HEK293T (cell line): ENCODE results near the gene ADAMTS18.

Source experiments
- CTCF ChIA-PET: fragments of 350-600 bp; formaldehyde crosslinking; extraction: SDS; loops from one replicate; lab custom pipeline; 2021; ENCODE audit warnings: antibody characterized with exemption, inconsistent platforms; lab: Yijun Ruan, JAX
- POLR2A ChIA-PET: fragments of 350-600 bp; formaldehyde crosslinking; extraction: SDS; loops from one replicate; lab custom pipeline; 2020; ENCODE audit warnings: antibody characterized with exemption, inconsistent platforms; lab: Yijun Ruan, JAX
- DNase-seq: peaks from one replicate; pipeline ENCODE4 v3.0.0; 2012; ENCODE audit warnings: mixed read lengths; ENCODE audit errors: extremely low spot score
- ARNT ChIP-seq: fragments of 450-650 bp; IDR thresholded peaks from 2 replicates; pipeline ENCODE4 v1.6.1; 2017; ENCODE audit warnings: mild to moderate bottlenecking
- BHLHE40 ChIP-seq: fragments of 450-650 bp; IDR thresholded peaks from 2 replicates; pipeline ENCODE4 v1.6.1; 2016; ENCODE audit warnings: mild to moderate bottlenecking, moderate library complexity, borderline replicate concordance
- CTBP1 ChIP-seq: fragments of 450-650 bp; IDR thresholded peaks from 2 replicates; pipeline ENCODE4 v1.6.1; 2016; ENCODE audit warnings: borderline replicate concordance
- ELF4 ChIP-seq: fragments of 450-650 bp; IDR thresholded peaks from 2 replicates; pipeline ENCODE4 v1.6.1; 2017; ENCODE audit warnings: antibody characterized with exemption
- FOXA1 ChIP-seq: fragments of 450-650 bp; IDR thresholded peaks from 2 replicates; pipeline ENCODE4 v1.6.1; 2016; ENCODE audit warnings: mild to moderate bottlenecking
- FOXK2 ChIP-seq: fragments of 450-650 bp; IDR thresholded peaks from 2 replicates; pipeline ENCODE4 v1.6.1; 2016; ENCODE audit warnings: mild to moderate bottlenecking
- FOXM1 ChIP-seq: fragments of 450-650 bp; IDR thresholded peaks from 2 replicates; pipeline ENCODE4 v1.6.1; 2017; ENCODE audit warnings: mild to moderate bottlenecking, borderline replicate concordance
- HDGF ChIP-seq: fragments of 450-650 bp; IDR thresholded peaks from 2 replicates; pipeline ENCODE4 v1.6.1; 2017; ENCODE audit warnings: antibody characterized with exemption, borderline replicate concordance
- L3MBTL2 ChIP-seq: fragments of 450-650 bp; conservative IDR thresholded peaks from 2 replicates; pipeline ENCODE4 v1.6.1; 2016; ENCODE audit warnings: mild to moderate bottlenecking
- LEF1 ChIP-seq: fragments of 450-650 bp; IDR thresholded peaks from 2 replicates; pipeline ENCODE4 v1.6.1; 2017; ENCODE audit warnings: mild to moderate bottlenecking, borderline replicate concordance
- NFRKB ChIP-seq: fragments of 450-650 bp; IDR thresholded peaks from 2 replicates; pipeline ENCODE4 v1.6.1; 2016; ENCODE audit warnings: mild to moderate bottlenecking, moderate library complexity
- PKNOX1 ChIP-seq: fragments of 450-650 bp; IDR thresholded peaks from 2 replicates; pipeline ENCODE4 v1.6.1; 2016
- SP1 ChIP-seq: fragments of 450-650 bp; IDR thresholded peaks from 2 replicates; pipeline ENCODE4 v1.6.1; 2017
- SUZ12 ChIP-seq: fragments of 450-650 bp; IDR thresholded peaks from 2 replicates; pipeline ENCODE4 v1.6.1; 2016; ENCODE audit warnings: mild to moderate bottlenecking
- TARDBP ChIP-seq: fragments of 450-650 bp; IDR thresholded peaks from 2 replicates; pipeline ENCODE4 v1.6.1; 2016
- ZNF384 ChIP-seq: fragments of 450-650 bp; IDR thresholded peaks from 2 replicates; pipeline ENCODE4 v1.6.1; 2016

Gene ADAMTS18

GRCh38 chr16:77310877-77311276 lies 124.0 kb downstream of the ADAMTS18 start:
- ChIA-PET POLR2A (no interaction called here), CTCF (interaction anchor here (0.6 kb wide), 1 partner anchor 14 kb away, joined by 3 read pairs; no protein-coding TSS in a partner anchor)
- TF ChIP-seq PKNOX1: no peak
- TF ChIP-seq BHLHE40: no peak
- no peak for TF ChIP-seq ZNF384
- no peak for TF ChIP-seq CTBP1
- TF ChIP-seq NFRKB: no peak
- TF ChIP-seq SUZ12: no peak
- no peak for TF ChIP-seq ARNT
- no peak for TF ChIP-seq ELF4
- TF ChIP-seq HDGF: no peak
- TF ChIP-seq FOXK2: no peak
- no peak for TF ChIP-seq L3MBTL2
- no peak for DNase-seq

GRCh38 chr16:77308163-77308561 lies 126.7 kb downstream of the ADAMTS18 start:
- DNase-seq: no peak
- ChIA-PET CTCF (interaction anchor here (0.7 to 2.0 kb wide), 2 partner anchors 39 to 71 kb away, joined by 3 to 7 read pairs; no protein-coding TSS in a partner anchor), POLR2A (no interaction called here)
- TF ChIP-seq PKNOX1: peak; percentile 43; the same call in 1 of the 2 replicates
- no peak for TF ChIP-seq FOXA1

GRCh38 chr16:77307426-77308162 lies 127.2 kb downstream of the ADAMTS18 start:
- TF ChIP-seq SUZ12 (no peak), BHLHE40 (no peak), NFRKB (no peak), ARNT (no peak), SP1 (no peak), ELF4 (no peak), PKNOX1 (no peak), LEF1 (no peak), FOXA1 (no peak)
- no peak for DNase-seq
- POLR2A ChIA-PET: no interaction called here
- CTCF ChIA-PET: interaction anchor here (0.7 to 2.0 kb wide), 2 partner anchors 39 to 71 kb away, joined by 3 to 7 read pairs; no protein-coding TSS in a partner anchor

- CTCF ChIA-PET: interaction anchor here (0.8 to 1.1 kb wide), 2 partner anchors 9 to 13 kb away, joined by 3 read pairs; no protein-coding TSS in a partner anchor
- POLR2A ChIA-PET: interaction anchor here (1.1 to 1.2 kb wide), 2 partner anchors 29 to 70 kb away, joined by 3 read pairs; no protein-coding TSS in a partner anchor
- TF ChIP-seq PKNOX1: peak; percentile 55
- TF ChIP-seq CTBP1: no peak
- DNase-seq: peak; percentile 54
These were observed 128.8 kb downstream of the ADAMTS18 start for GRCh38 chr16:77306075-77306474.

GRCh38 chr16:77304877-77305276 lies 130.0 kb downstream of the ADAMTS18 start:
- DNase-seq: no peak
- ChIA-PET CTCF (interaction anchor here (1.1 kb wide), 1 partner anchor 68 kb away, joined by 5 read pairs; no protein-coding TSS in a partner anchor), POLR2A (interaction anchor here (1.2 to 1.4 kb wide), 2 partner anchors 15 to 204 kb away, joined by 3 to 4 read pairs; no protein-coding TSS in a partner anchor)
- TF ChIP-seq LEF1: no peak
- no peak for TF ChIP-seq BHLHE40
- no peak for TF ChIP-seq CTBP1
- no peak for TF ChIP-seq ZNF384
- TF ChIP-seq NFRKB: no peak
- TF ChIP-seq ELF4: no peak
- TF ChIP-seq SUZ12: no peak
- no peak for TF ChIP-seq SP1
- no peak for TF ChIP-seq FOXA1
- TF ChIP-seq HDGF: no peak
- no peak for TF ChIP-seq FOXK2
- TF ChIP-seq L3MBTL2: no peak
- TF ChIP-seq TARDBP: no peak
- no peak for TF ChIP-seq FOXM1
- TF ChIP-seq ARNT: no peak
- TF ChIP-seq PKNOX1: no peak
